Peyer's patch (tissue), 4 donors: ENCODE data around the gene RABL3.

Experiments
- POLR2A ChIP-seq, 2 donors: fragments of 450-650 bp; IDR thresholded peaks; one replicate each; pipeline ENCODE4 v1.5.1; 2017; ENCODE audit warnings: antibody characterized with exemption in 2 of 2, mild to moderate bottlenecking in 2 of 2, moderate library complexity in 2 of 2
- TF ChIP-seq, protein P1 (sequence below), 6 experiments: fragments of 450-650 bp in 4 of 6; fragments of 200-600 bp in 2 of 6; sonication (generic) in 1 of 6; IDR thresholded peaks; one replicate each; pipeline ENCODE4 v1.5.1; 2017 to 2019; ENCODE audit warnings: antibody characterized with exemption in 6 of 6, mild to moderate bottlenecking in 3 of 6, moderate library complexity in 1 of 6

DNA sequence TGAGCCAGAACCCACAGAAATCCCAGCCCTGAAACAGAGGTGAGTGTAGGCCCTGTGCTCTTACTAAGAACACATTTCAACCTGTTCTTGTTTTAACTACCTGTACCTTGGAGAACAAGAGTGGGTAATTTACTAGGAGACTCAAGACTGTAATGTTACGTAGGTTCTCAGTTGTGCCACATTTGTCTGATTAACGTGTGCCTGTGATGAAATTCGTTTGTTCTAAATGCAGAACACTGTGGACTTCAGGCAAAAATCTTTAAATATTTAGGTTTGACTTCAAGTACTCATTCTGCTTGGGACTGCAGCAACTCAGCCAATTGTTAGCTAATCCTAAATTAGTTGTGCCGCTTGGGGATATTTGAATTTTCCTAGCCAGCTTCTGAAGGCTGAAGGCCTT is 28.6 kb upstream of the RABL3 start:
- TF ChIP-seq, protein P1, sequence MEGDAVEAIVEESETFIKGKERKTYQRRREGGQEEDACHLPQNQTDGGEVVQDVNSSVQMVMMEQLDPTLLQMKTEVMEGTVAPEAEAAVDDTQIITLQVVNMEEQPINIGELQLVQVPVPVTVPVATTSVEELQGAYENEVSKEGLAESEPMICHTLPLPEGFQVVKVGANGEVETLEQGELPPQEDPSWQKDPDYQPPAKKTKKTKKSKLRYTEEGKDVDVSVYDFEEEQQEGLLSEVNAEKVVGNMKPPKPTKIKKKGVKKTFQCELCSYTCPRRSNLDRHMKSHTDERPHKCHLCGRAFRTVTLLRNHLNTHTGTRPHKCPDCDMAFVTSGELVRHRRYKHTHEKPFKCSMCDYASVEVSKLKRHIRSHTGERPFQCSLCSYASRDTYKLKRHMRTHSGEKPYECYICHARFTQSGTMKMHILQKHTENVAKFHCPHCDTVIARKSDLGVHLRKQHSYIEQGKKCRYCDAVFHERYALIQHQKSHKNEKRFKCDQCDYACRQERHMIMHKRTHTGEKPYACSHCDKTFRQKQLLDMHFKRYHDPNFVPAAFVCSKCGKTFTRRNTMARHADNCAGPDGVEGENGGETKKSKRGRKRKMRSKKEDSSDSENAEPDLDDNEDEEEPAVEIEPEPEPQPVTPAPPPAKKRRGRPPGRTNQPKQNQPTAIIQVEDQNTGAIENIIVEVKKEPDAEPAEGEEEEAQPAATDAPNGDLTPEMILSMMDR (IDR thresholded peaks at IDR 0.05): no peak
- TF ChIP-seq POLR2A (IDR thresholded peaks at IDR 0.05): no peak
